Measurements from ENCODE around the gene GOLGA6D.
"Not testable (repeated sequence)": the region's sequence is repeated elsewhere in the genome, so short reads cannot be mapped to it uniquely, and the experiment has no call there.

Gene GOLGA6D

GRCh38 chr15:75282572-75282971 lies at the start of gene GOLGA6D:
Gene GOLGA6D (plus strand): TSS chr15:75282835. CDS start chr15:75282876, 41 bp downstream.
- not testable (repeated sequence) for DNase-seq

GRCh38 chr15:75233504-75234190 lies 49.0 kb upstream of the GOLGA6D start:
- no peak for DNase-seq

GRCh38 chr15:75234191-75234810 lies 48.3 kb upstream of the GOLGA6D start:
- no peak for DNase-seq

GRCh38 chr15:75235051-75235673 lies 47.5 kb upstream of the GOLGA6D start:
- no peak for DNase-seq

GRCh38 chr15:75235760-75236729 lies 46.6 kb upstream of the GOLGA6D start:
- no peak for DNase-seq

GRCh38 chr15:75237316-75237982 lies 45.2 kb upstream of the GOLGA6D start:
- no peak for DNase-seq

GRCh38 chr15:75238150-75238549 lies 44.5 kb upstream of the GOLGA6D start:
- no peak for DNase-seq

- not testable (repeated sequence) for DNase-seq
These were observed 36.9 kb upstream of the GOLGA6D start for GRCh38 chr15:75245741-75246140.

- not testable (repeated sequence) for DNase-seq
These were observed 33.6 kb upstream of the GOLGA6D start for GRCh38 chr15:75248991-75249390.

- DNase-seq, result no peak
These were observed 32.9 kb upstream of the GOLGA6D start for GRCh38 chr15:75249726-75250125.

- not testable (repeated sequence) for DNase-seq
These were observed 31.3 kb upstream of the GOLGA6D start for GRCh38 chr15:75251343-75251742.

- not testable (repeated sequence) for DNase-seq
These were observed 30.4 kb upstream of the GOLGA6D start for GRCh38 chr15:75252285-75252684.

GRCh38 chr15:75258034-75258433 lies 24.6 kb upstream of the GOLGA6D start, which contains the start of gene GOLGA6C:
Gene GOLGA6C (plus strand): TSS chr15:75258334. CDS start chr15:75258599, 265 bp downstream.
- DNase-seq, result not testable (repeated sequence)

- DNase-seq, result not testable (repeated sequence)
These were observed 23.9 kb upstream of the GOLGA6D start for GRCh38 chr15:75258620-75259343.

- DNase-seq, result not testable (repeated sequence)
These were observed 22.8 kb upstream of the GOLGA6D start for GRCh38 chr15:75259873-75260272.

- not testable (repeated sequence) for DNase-seq
These were observed 8.8 kb upstream of the GOLGA6D start for GRCh38 chr15:75273751-75274359.

GRCh38 chr15:75274509-75275107 lies 8.0 kb upstream of the GOLGA6D start:
- DNase-seq, result not testable (repeated sequence)

GRCh38 chr15:75275617-75276016 lies 7.0 kb upstream of the GOLGA6D start:
- DNase-seq, result not testable (repeated sequence)

- not testable (repeated sequence) for DNase-seq
These were observed 4.1 kb upstream of the GOLGA6D start for GRCh38 chr15:75278497-75278896.

GRCh38 chr15:75284152-75284551 lies 1.5 kb downstream of the GOLGA6D start:
- not testable (repeated sequence) for DNase-seq

Data from SHP77 (cell line).